ENCODE data around the gene LMX1B.

LMX1B gene

GRCh38 chr9:126677188-126678084 is 63.7 kb downstream of the LMX1B start:
- no peak for DNase-seq
- H3K4me1 ChIP-seq (ENCODE audit: control insufficient read depth, low read depth, low read length): no peaks in the 10 kb centered on the region
- no peak overlapping the region for H2BK5ac ChIP-seq (ENCODE audit: low read length)
- H3K56ac ChIP-seq (ENCODE audit: low read length): no peak overlapping the region
- H3K79me2 ChIP-seq (ENCODE audit: control insufficient read depth, insufficient read depth, low read length): no peaks in the 10 kb centered on the region
- H3K79me1 ChIP-seq (ENCODE audit: low read length): no peaks in the 10 kb centered on the region
- no peak overlapping the region for H4K5ac ChIP-seq (ENCODE audit: low read length)
- H3K9ac ChIP-seq (ENCODE audit: low read length): no peak overlapping the region
- H3K18ac ChIP-seq (ENCODE audit: low read length): no peak overlapping the region
- no peak overlapping the region for H2AK5ac ChIP-seq (ENCODE audit: low read length)
- H4K8ac ChIP-seq (ENCODE audit: low read depth, low read length): no peak overlapping the region
- H3K4ac ChIP-seq (ENCODE audit: low read depth, low read length): no peak overlapping the region
- H3K27me3 ChIP-seq (ENCODE audit: insufficient read depth, low read length, poor library complexity): peaks cover 74% of the 10 kb centered on the region
- no peaks in the 10 kb centered on the region for H3K36me3 ChIP-seq (ENCODE audit: control insufficient read depth, insufficient read depth, low read length)
- H3K4me2 ChIP-seq (ENCODE audit: low read length): no peak overlapping the region
- no peak overlapping the region for H3K4me3 ChIP-seq (ENCODE audit: low read length)
- no peak overlapping the region for H2BK15ac ChIP-seq (replicated peaks; ENCODE audit: low read depth)
- no peak overlapping the region for H3K23ac ChIP-seq (ENCODE audit: low read length)
- no peak overlapping the region for H3K27ac ChIP-seq (ENCODE audit: low read depth, low read length)
- no peak overlapping the region for H2BK120ac ChIP-seq (ENCODE audit: low read depth, low read length)
- WGBS (ENCODE audit: extremely low coverage, insufficient coverage, low lambda C conversion rate): no CpG with 5 or more reads among the region's 11 CpGs

GRCh38 chr9:126678989-126679388 is 65.3 kb downstream of the LMX1B start:
- Histone ChIP-seq H3K18ac (ENCODE audit: low read length) (no peak overlapping the region), H2BK5ac (ENCODE audit: low read length) (no peak overlapping the region)
- DNase-seq: no peak

DNA sequence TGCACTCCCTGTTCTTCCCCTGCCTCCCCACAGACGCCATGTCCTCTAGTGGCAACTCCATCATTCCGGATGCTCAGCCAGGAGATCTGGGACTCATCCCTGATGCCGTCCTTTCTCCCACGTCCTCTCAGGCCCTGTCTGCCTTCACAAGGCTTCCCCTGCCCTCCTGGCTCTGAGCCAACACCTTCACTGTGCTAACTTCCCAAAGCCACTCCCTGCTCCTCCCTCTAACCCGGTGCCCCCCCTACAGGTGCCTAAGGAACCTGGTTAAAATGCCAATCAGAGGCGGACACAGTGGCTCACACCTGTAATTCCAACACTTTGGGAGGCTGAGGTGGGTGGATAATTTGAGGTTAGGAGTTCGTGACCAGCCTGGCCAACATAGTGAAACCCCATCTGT is 67.6 kb downstream of the LMX1B start:
- Histone ChIP-seq H3K79me2 (ENCODE audit: control insufficient read depth, insufficient read depth, low read length) (no peaks in the 10 kb centered on the region), H3K27me3 (ENCODE audit: insufficient read depth, low read length, poor library complexity) (peaks cover 75% of the 10 kb centered on the region), H2BK120ac (ENCODE audit: low read depth, low read length) (no peak overlapping the region), H3K27ac (ENCODE audit: low read depth, low read length) (no peak overlapping the region), H4K8ac (ENCODE audit: low read depth, low read length) (no peak overlapping the region), H2BK5ac (ENCODE audit: low read length) (no peak overlapping the region), H4K5ac (ENCODE audit: low read length) (no peak overlapping the region), H2BK15ac (replicated peaks; ENCODE audit: low read depth) (no peak overlapping the region), H3K36me3 (ENCODE audit: control insufficient read depth, insufficient read depth, low read length) (no peaks in the 10 kb centered on the region), H3K4me1 (ENCODE audit: control insufficient read depth, low read depth, low read length) (no peaks in the 10 kb centered on the region), H3K4me2 (ENCODE audit: low read length) (no peak overlapping the region), H3K4me3 (ENCODE audit: low read length) (no peak overlapping the region), H3K79me1 (ENCODE audit: low read length) (no peaks in the 10 kb centered on the region), H3K23ac (ENCODE audit: low read length) (no peak overlapping the region), H3K56ac (ENCODE audit: low read length) (no peak overlapping the region), H3K18ac (ENCODE audit: low read length) (no peak overlapping the region), H2AK5ac (ENCODE audit: low read length) (no peak overlapping the region), H3K4ac (ENCODE audit: low read depth, low read length) (no peak overlapping the region), H3K9ac (ENCODE audit: low read length) (no peak overlapping the region)
- DNase-seq: no peak
- WGBS (ENCODE audit: extremely low coverage, insufficient coverage, low lambda C conversion rate): no CpG with 5 or more reads among the region's 7 CpGs

More at GRCh38 chr9:126678989-126679388, 65.3 kb downstream of the LMX1B start:
- Histone ChIP-seq H3K4me2 (ENCODE audit: low read length) (no peak overlapping the region), H3K4me3 (ENCODE audit: low read length) (no peak overlapping the region), H3K23ac (ENCODE audit: low read length) (no peak overlapping the region), H3K79me1 (ENCODE audit: low read length) (no peaks in the 10 kb centered on the region), H3K4ac (ENCODE audit: low read depth, low read length) (no peak overlapping the region), H4K8ac (ENCODE audit: low read depth, low read length) (no peak overlapping the region), H3K36me3 (ENCODE audit: control insufficient read depth, insufficient read depth, low read length) (no peaks in the 10 kb centered on the region), H3K27ac (ENCODE audit: low read depth, low read length) (no peak overlapping the region), H3K79me2 (ENCODE audit: control insufficient read depth, insufficient read depth, low read length) (no peaks in the 10 kb centered on the region), H2BK15ac (replicated peaks; ENCODE audit: low read depth) (no peak overlapping the region), H3K27me3 (ENCODE audit: insufficient read depth, low read length, poor library complexity) (peaks cover 74% of the 10 kb centered on the region), H3K4me1 (ENCODE audit: control insufficient read depth, low read depth, low read length) (no peaks in the 10 kb centered on the region), H4K5ac (ENCODE audit: low read length) (no peak overlapping the region), H3K9ac (ENCODE audit: low read length) (no peak overlapping the region), H3K56ac (ENCODE audit: low read length) (no peak overlapping the region), H2AK5ac (ENCODE audit: low read length) (no peak overlapping the region), H2BK120ac (ENCODE audit: low read depth, low read length) (no peak overlapping the region)
- no CpG with 5 or more reads among the region's 4 CpGs for WGBS (ENCODE audit: extremely low coverage, insufficient coverage, low lambda C conversion rate)

- H3K18ac ChIP-seq (ENCODE audit: low read length): no peak overlapping the region
- H3K9ac ChIP-seq (ENCODE audit: low read length): no peak overlapping the region
- H2BK5ac ChIP-seq (ENCODE audit: low read length): no peak overlapping the region
- H3K36me3 ChIP-seq (ENCODE audit: control insufficient read depth, insufficient read depth, low read length): no peaks in the 10 kb centered on the region
- no peak overlapping the region for H4K8ac ChIP-seq (ENCODE audit: low read depth, low read length)
- no peak overlapping the region for H2AK5ac ChIP-seq (ENCODE audit: low read length)
- no peak overlapping the region for H4K5ac ChIP-seq (ENCODE audit: low read length)
- no peak overlapping the region for H3K4me2 ChIP-seq (ENCODE audit: low read length)
- no peak overlapping the region for H3K4me3 ChIP-seq (ENCODE audit: low read length)
- no peaks in the 10 kb centered on the region for H3K4me1 ChIP-seq (ENCODE audit: control insufficient read depth, low read depth, low read length)
- no peak overlapping the region for H3K23ac ChIP-seq (ENCODE audit: low read length)
- WGBS (ENCODE audit: extremely low coverage, insufficient coverage, low lambda C conversion rate): no CpG with 5 or more reads among the region's 24 CpGs
- H3K27ac ChIP-seq (ENCODE audit: low read depth, low read length): no peak overlapping the region
- no peak for DNase-seq
- H2BK120ac ChIP-seq (ENCODE audit: low read depth, low read length): no peak overlapping the region
- no peaks in the 10 kb centered on the region for H3K79me2 ChIP-seq (ENCODE audit: control insufficient read depth, insufficient read depth, low read length)
- H3K4ac ChIP-seq (ENCODE audit: low read depth, low read length): no peak overlapping the region
- peaks cover 70% of the 10 kb centered on the region for H3K27me3 ChIP-seq (ENCODE audit: insufficient read depth, low read length, poor library complexity)
- H3K79me1 ChIP-seq (ENCODE audit: low read length): no peaks in the 10 kb centered on the region
- H3K56ac ChIP-seq (ENCODE audit: low read length): no peak overlapping the region
- no peak overlapping the region for H2BK15ac ChIP-seq (replicated peaks; ENCODE audit: low read depth)
These were observed 68.5 kb downstream of the LMX1B start for GRCh38 chr9:126682113-126682810.

- H3K4me1 ChIP-seq (ENCODE audit: control insufficient read depth, low read depth, low read length): no peaks in the 10 kb centered on the region
- no peak overlapping the region for H3K4me3 ChIP-seq (ENCODE audit: low read length)
- H3K27ac ChIP-seq (ENCODE audit: low read depth, low read length): no peak overlapping the region
- H3K4me2 ChIP-seq (ENCODE audit: low read length): no peak overlapping the region
- H3K23ac ChIP-seq (ENCODE audit: low read length): no peak overlapping the region
- no peak overlapping the region for H4K8ac ChIP-seq (ENCODE audit: low read depth, low read length)
- H2BK15ac ChIP-seq (replicated peaks; ENCODE audit: low read depth): no peak overlapping the region
- no peaks in the 10 kb centered on the region for H3K36me3 ChIP-seq (ENCODE audit: control insufficient read depth, insufficient read depth, low read length)
- no peaks in the 10 kb centered on the region for H3K79me2 ChIP-seq (ENCODE audit: control insufficient read depth, insufficient read depth, low read length)
- no peak overlapping the region for H2BK5ac ChIP-seq (ENCODE audit: low read length)
- no peak for DNase-seq
- no peak overlapping the region for H3K4ac ChIP-seq (ENCODE audit: low read depth, low read length)
- no peak overlapping the region for H3K9ac ChIP-seq (ENCODE audit: low read length)
- WGBS (ENCODE audit: extremely low coverage, insufficient coverage, low lambda C conversion rate): no CpG with 5 or more reads among the region's 69 CpGs
- peaks cover 65% of the 10 kb centered on the region for H3K27me3 ChIP-seq (ENCODE audit: insufficient read depth, low read length, poor library complexity)
- H2BK120ac ChIP-seq (ENCODE audit: low read depth, low read length): no peak overlapping the region
- no peak overlapping the region for H4K5ac ChIP-seq (ENCODE audit: low read length)
- H2AK5ac ChIP-seq (ENCODE audit: low read length): no peak overlapping the region
- no peak overlapping the region for H3K18ac ChIP-seq (ENCODE audit: low read length)
- no peak overlapping the region for H3K56ac ChIP-seq (ENCODE audit: low read length)
- H3K79me1 ChIP-seq (ENCODE audit: low read length): no peaks in the 10 kb centered on the region
These were observed 69.4 kb downstream of the LMX1B start for GRCh38 chr9:126682928-126683697.
